ENCODE data around the gene USP25. TPM values are rescaled to one million over a fixed set of nuclear protein-coding genes. Genes with fewer than 3 reads are reported as not detected.
A peak's percentile ranks its signal among the peaks of the same experiment; 100 is the strongest.

Gene USP25
- total and polyA plus RNA-seq, 4 donors: 14.6 to 148 (median 32.1) TPM

GRCh38 chr21:15763359-15763758 lies 33.6 kb downstream of the USP25 start:
- WGBS, 2 donors: 93 to 97% methylated on average over 1 of the region's 1 CpG
- no peak for ATAC-seq (ENCODE audit: insufficient read depth, low FRiP score)

DNA sequence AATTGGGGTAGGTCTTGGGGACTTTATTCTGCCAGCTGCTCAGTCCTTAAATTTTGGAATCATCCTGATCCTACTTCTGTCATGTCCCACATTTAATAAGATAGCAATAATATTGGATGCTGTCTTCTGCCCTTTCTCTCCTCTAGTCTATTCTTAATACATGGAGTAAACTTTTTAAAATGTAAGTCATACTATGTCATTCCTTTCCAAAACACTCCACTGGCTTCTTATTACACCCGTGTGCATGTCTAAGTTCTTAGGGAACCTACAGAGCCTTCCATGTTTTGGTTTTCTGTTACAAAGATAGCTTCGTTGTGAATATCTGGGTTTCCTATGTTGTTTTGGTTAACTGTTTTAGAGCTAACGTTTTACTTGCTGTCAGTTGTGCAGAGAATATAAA lies 35.1 kb downstream of the USP25 start:
- Histone ChIP-seq H3K9me3 (ENCODE audit: control insufficient read depth in 4 of 4, insufficient read depth in 3 of 4, low read length in 3 of 4) (no peaks in the 10 kb centered on the region), H3K4me1 (ENCODE audit: control insufficient read depth in 5 of 5, insufficient read depth in 5 of 5, low read length in 5 of 5) (peaks cover 0 to 15% (median 4%) of the 10 kb centered on the region in 5 donors), H3K4me3 (no peak overlapping the region), H3K36me3 (ENCODE audit: control insufficient read depth in 4 of 4, insufficient read depth in 4 of 4, low read length in 4 of 4) (peaks cover 0 to 5% (median 0%) of the 10 kb centered on the region in 4 donors), H3K9ac (ENCODE audit: insufficient read depth in 1 of 2, low read length in 2 of 2) (no peak overlapping the region), H3K27ac (ENCODE audit: low read depth in 1 of 2, low read length in 1 of 2) (no peak overlapping the region), H3K27me3 (ENCODE audit: control insufficient read depth in 3 of 3, insufficient read depth in 3 of 3, low read length in 2 of 3) (no peaks in the 10 kb centered on the region)
- no peak for DNase-seq
- TF ChIP-seq CTCF (IDR thresholded peaks at IDR 0.05; ENCODE audit: control extremely low read depth, extremely low read depth): no peak
- no peak for ATAC-seq (ENCODE audit: insufficient read depth, low FRiP score)
- WGBS, 2 donors: 63 to 90% methylated on average over 3 of the region's 3 CpGs

More at GRCh38 chr21:15763359-15763758, 33.6 kb downstream of the USP25 start:
- Histone ChIP-seq H3K9ac (ENCODE audit: insufficient read depth in 1 of 2, low read length in 2 of 2) (no peak overlapping the region), H3K36me3 (ENCODE audit: control insufficient read depth in 4 of 4, insufficient read depth in 4 of 4, low read length in 4 of 4) (peaks cover 0 to 5% (median 0%) of the 10 kb centered on the region in 4 donors), H3K27me3 (ENCODE audit: control insufficient read depth in 3 of 3, insufficient read depth in 3 of 3, low read length in 2 of 3) (no peaks in the 10 kb centered on the region), H3K9me3 (ENCODE audit: control insufficient read depth in 4 of 4, insufficient read depth in 3 of 4, low read length in 3 of 4) (no peaks in the 10 kb centered on the region), H3K4me3 (no peak overlapping the region), H3K4me1 (ENCODE audit: control insufficient read depth in 5 of 5, insufficient read depth in 5 of 5, low read length in 5 of 5) (peaks cover 0 to 22% (median 4%) of the 10 kb centered on the region in 5 donors), H3K27ac (ENCODE audit: low read depth in 1 of 2, low read length in 1 of 2) (no peak overlapping the region)
- no peak for DNase-seq
- TF ChIP-seq CTCF (IDR thresholded peaks at IDR 0.05; ENCODE audit: control extremely low read depth, extremely low read depth): no peak

- Histone ChIP-seq H3K9ac (ENCODE audit: insufficient read depth in 1 of 2, low read length in 2 of 2) (no peak overlapping the region), H3K4me3 (no peak overlapping the region), H3K9me3 (ENCODE audit: control insufficient read depth in 4 of 4, insufficient read depth in 3 of 4, low read length in 3 of 4) (no peaks in the 10 kb centered on the region), H3K27ac (ENCODE audit: low read depth in 1 of 2, low read length in 1 of 2) (no peak overlapping the region), H3K27me3 (ENCODE audit: control insufficient read depth in 3 of 3, insufficient read depth in 3 of 3, low read length in 2 of 3) (no peaks in the 10 kb centered on the region), H3K36me3 (ENCODE audit: control insufficient read depth in 4 of 4, insufficient read depth in 4 of 4, low read length in 4 of 4) (peaks cover 0 to 5% (median 0%) of the 10 kb centered on the region in 4 donors), H3K4me1 (ENCODE audit: control insufficient read depth in 5 of 5, insufficient read depth in 5 of 5, low read length in 5 of 5) (peaks cover 0 to 6% (median 0%) of the 10 kb centered on the region in 5 donors)
- TF ChIP-seq CTCF (IDR thresholded peaks at IDR 0.05; ENCODE audit: control extremely low read depth, extremely low read depth): no peak
- no peak for ATAC-seq (ENCODE audit: insufficient read depth, low FRiP score)
- 61 to 85% methylated on average over 1 of the region's 1 CpG for WGBS, 2 donors
- DNase-seq: peak in 1 of 3 donors; percentile 13
Observed at GRCh38 chr21:15766952-15767603, 37.3 kb downstream of the USP25 start.

Data from lung (tissue), 12 donors.